H9 (cell line): ENCODE results near the gene METTL21A. TPM values are rescaled to one million over a fixed set of nuclear protein-coding genes. Genes with fewer than 3 reads are reported as not detected.

Experiments
- DNase-seq: peaks from one replicate; pipeline ENCODE4 v3.0.0-alpha.2; 2017
- H2AFZ ChIP-seq: one replicate; pipeline ENCODE4 v1.6.1; 2013; ENCODE audit warnings: mild to moderate bottlenecking, low read length, control low read depth, moderate library complexity
- H2AK5ac ChIP-seq: 2 replicates; pipeline ENCODE4 v1.6.1; 2013; ENCODE audit warnings: low read length, control low read depth, mixed read lengths; ENCODE audit not compliant: insufficient read length
- H2BK120ac ChIP-seq: one replicate; pipeline ENCODE4 v1.6.1; 2013; ENCODE audit warnings: low read depth, mild to moderate bottlenecking, low read length, control low read depth, inconsistent platforms; ENCODE audit not compliant: poor library complexity, severe bottlenecking
- H2BK12ac ChIP-seq: 2 replicates; pipeline ENCODE4 v1.6.1; 2013; ENCODE audit warnings: low read length, control low read depth, mixed read lengths, low read depth; ENCODE audit not compliant: insufficient read length
- H2BK15ac ChIP-seq: 2 replicates; pipeline ENCODE4 v1.6.1; 2013; ENCODE audit warnings: low read depth, low read length, control low read depth
- H2BK20ac ChIP-seq: one replicate; pipeline ENCODE4 v1.6.1; 2013; ENCODE audit warnings: low read depth, mild to moderate bottlenecking, low read length, control low read depth, inconsistent platforms; ENCODE audit not compliant: poor library complexity, severe bottlenecking
- H2BK5ac ChIP-seq: 2 replicates; pipeline ENCODE4 v1.6.1; 2013; ENCODE audit warnings: low read length, control low read depth, mixed read lengths; ENCODE audit not compliant: insufficient read length
- H3K14ac ChIP-seq: 2 replicates; pipeline ENCODE4 v1.6.1; 2013; ENCODE audit warnings: low read length, control low read depth; ENCODE audit not compliant: insufficient read depth
- H3K18ac ChIP-seq: 2 replicates; pipeline ENCODE4 v1.6.1; 2013; ENCODE audit warnings: low read depth, mild to moderate bottlenecking, mixed read lengths, low read length, control low read depth; ENCODE audit not compliant: insufficient read length
- H3K23ac ChIP-seq: 2 replicates; pipeline ENCODE4 v1.6.1; 2013; ENCODE audit warnings: low read length, control low read depth, mixed read lengths, low read depth; ENCODE audit not compliant: insufficient read length
- H3K23me2 ChIP-seq: 2 replicates; pipeline ENCODE4 v1.6.1; 2013; ENCODE audit warnings: low read depth, mild to moderate bottlenecking, mixed read lengths, low read length, control low read depth; ENCODE audit not compliant: insufficient read length, poor library complexity, severe bottlenecking
- H3K27ac ChIP-seq: 2 replicates; pipeline ENCODE4 v1.5.1; 2013; ENCODE audit warnings: low read length, control low read depth, mixed read lengths, low read depth; ENCODE audit not compliant: insufficient read length
- H3K27me3 ChIP-seq: 2 replicates; pipeline ENCODE4 v1.6.1; 2013; ENCODE audit warnings: low read length, control low read depth, inconsistent platforms; ENCODE audit not compliant: insufficient read depth
- H3K4ac ChIP-seq: 2 replicates; pipeline ENCODE4 v1.6.1; 2013; ENCODE audit warnings: low read depth, mild to moderate bottlenecking, control low read depth, inconsistent platforms, low read length, moderate library complexity
- H3K4me1 ChIP-seq: 2 replicates; pipeline ENCODE4 v1.6.1; 2013; ENCODE audit warnings: low read length, control low read depth, inconsistent platforms; ENCODE audit not compliant: insufficient read depth
- H3K4me2 ChIP-seq: 2 replicates; pipeline ENCODE4 v1.6.1; 2013; ENCODE audit warnings: low read length, control low read depth, mixed read lengths; ENCODE audit not compliant: insufficient read length, insufficient read depth
- H3K56ac ChIP-seq: 2 replicates; pipeline ENCODE4 v1.6.1; 2013; ENCODE audit warnings: low read depth, mild to moderate bottlenecking, mixed read lengths, low read length, control low read depth; ENCODE audit not compliant: insufficient read length
- H3K79me1 ChIP-seq: 2 replicates; pipeline ENCODE4 v1.6.1; 2013; ENCODE audit warnings: low read depth, mild to moderate bottlenecking, moderate library complexity, low read length, control low read depth, inconsistent platforms; ENCODE audit not compliant: insufficient read depth, poor library complexity, severe bottlenecking
- H3K79me2 ChIP-seq: 2 replicates; pipeline ENCODE4 v1.6.1; 2013; ENCODE audit warnings: low read length, control low read depth, inconsistent platforms; ENCODE audit not compliant: insufficient read depth
- H3K9ac ChIP-seq: 2 replicates; pipeline ENCODE4 v1.6.1; 2013; ENCODE audit warnings: low read length, control low read depth, mixed read lengths; ENCODE audit not compliant: insufficient read length; ENCODE audit errors: extremely low read depth
- H3K9me3 ChIP-seq: one replicate; pipeline ENCODE4 v1.6.1; 2013; ENCODE audit warnings: low read depth, low read length, inconsistent platforms; ENCODE audit not compliant: control insufficient read depth
- H3T11ph ChIP-seq: one replicate; pipeline ENCODE4 v1.6.1; 2013; ENCODE audit warnings: mild to moderate bottlenecking, low read length, control low read depth, inconsistent platforms
- H4K20me1 ChIP-seq: one replicate; pipeline ENCODE4 v1.6.1; 2013; ENCODE audit not compliant: control insufficient read depth, insufficient read length, insufficient read depth
- H4K5ac ChIP-seq: 2 replicates; pipeline ENCODE4 v1.6.1; 2013; ENCODE audit warnings: low read depth, mild to moderate bottlenecking, mixed read lengths, low read length, control low read depth; ENCODE audit not compliant: insufficient read length
- H4K8ac ChIP-seq: replicated peaks from 2 replicates; pipeline ENCODE4 v1.6.1; 2013; ENCODE audit warnings: low read length, control low read depth, mixed read lengths, low read depth; ENCODE audit not compliant: insufficient read length
- H4K91ac ChIP-seq: 2 replicates; pipeline ENCODE4 v1.6.1; 2013; ENCODE audit warnings: low read depth, mild to moderate bottlenecking, moderate library complexity, mixed read lengths, low read length, control low read depth; ENCODE audit not compliant: insufficient read length
- H3K27ac Mint-ChIP-seq, 3 experiments: 2 replicates in 2 of 3; 3 replicates in 1 of 3; pipeline ENCODE4 v1.8.0; 2020 to 2021; ENCODE audit warnings: mixed read lengths in 3 of 3, mild to moderate bottlenecking in 1 of 3, moderate library complexity in 1 of 3
- H3K27me3 Mint-ChIP-seq: 2 replicates; pipeline ENCODE4 v1.8.0; 2021; ENCODE audit warnings: low read depth, mild to moderate bottlenecking, moderate library complexity, mixed read lengths
- H3K36me3 Mint-ChIP-seq, 3 experiments: 2 replicates in 2 of 3; 3 replicates in 1 of 3; pipeline ENCODE4 v1.8.0; 2020 to 2021; ENCODE audit warnings: low read depth in 3 of 3, mixed read lengths in 3 of 3; ENCODE audit not compliant: insufficient read depth in 1 of 3
- H3K4me1 Mint-ChIP-seq, 2 experiments: 2 replicates each; pipeline ENCODE4 v1.8.0; 2020; ENCODE audit warnings: mixed read lengths in 2 of 2
- H3K4me3 Mint-ChIP-seq, 2 experiments: 2 replicates in 1 of 2; 3 replicates in 1 of 2; pipeline ENCODE4 v1.8.0; 2020 to 2021; ENCODE audit warnings: mild to moderate bottlenecking in 2 of 2, mixed read lengths in 2 of 2, moderate library complexity in 1 of 2
- H3K9me3 Mint-ChIP-seq, 2 experiments: 2 replicates in 1 of 2; 3 replicates in 1 of 2; pipeline ENCODE4 v1.8.0; 2020; ENCODE audit warnings: mild to moderate bottlenecking in 2 of 2, mixed read lengths in 2 of 2, moderate library complexity in 1 of 2
- WGBS: extraction: QIAGEN DNeasy Blood & Tissue Kit; methylation state at CpG from one replicate; pipeline ENCODE4 v1.1.7; 2013; ENCODE audit warnings: missing lambda C conversion rate, low lambda C conversion rate, mixed read lengths; ENCODE audit not compliant: insufficient read length; ENCODE audit errors: extremely low coverage; 5-methylcytosine and 5-hydroxymethylcytosine counted together
- total RNA-seq: library from RNA; stranded (reverse); gene quantifications from 2 replicates; pipeline ENCODE4 v1.2.1, GENCODE V29; 2021
- TF ChIP-seq, protein P1 (sequence below): fragments of 200-600 bp; sonication (generic); conservative IDR thresholded peaks from 3 replicates; pipeline ENCODE4 v1.8.0; 2021; ENCODE audit warnings: antibody characterized with exemption, mild to moderate bottlenecking

Gene METTL21A
- total RNA-seq, 1 experiment from 2014 or later = 65.9 TPM

DNA sequence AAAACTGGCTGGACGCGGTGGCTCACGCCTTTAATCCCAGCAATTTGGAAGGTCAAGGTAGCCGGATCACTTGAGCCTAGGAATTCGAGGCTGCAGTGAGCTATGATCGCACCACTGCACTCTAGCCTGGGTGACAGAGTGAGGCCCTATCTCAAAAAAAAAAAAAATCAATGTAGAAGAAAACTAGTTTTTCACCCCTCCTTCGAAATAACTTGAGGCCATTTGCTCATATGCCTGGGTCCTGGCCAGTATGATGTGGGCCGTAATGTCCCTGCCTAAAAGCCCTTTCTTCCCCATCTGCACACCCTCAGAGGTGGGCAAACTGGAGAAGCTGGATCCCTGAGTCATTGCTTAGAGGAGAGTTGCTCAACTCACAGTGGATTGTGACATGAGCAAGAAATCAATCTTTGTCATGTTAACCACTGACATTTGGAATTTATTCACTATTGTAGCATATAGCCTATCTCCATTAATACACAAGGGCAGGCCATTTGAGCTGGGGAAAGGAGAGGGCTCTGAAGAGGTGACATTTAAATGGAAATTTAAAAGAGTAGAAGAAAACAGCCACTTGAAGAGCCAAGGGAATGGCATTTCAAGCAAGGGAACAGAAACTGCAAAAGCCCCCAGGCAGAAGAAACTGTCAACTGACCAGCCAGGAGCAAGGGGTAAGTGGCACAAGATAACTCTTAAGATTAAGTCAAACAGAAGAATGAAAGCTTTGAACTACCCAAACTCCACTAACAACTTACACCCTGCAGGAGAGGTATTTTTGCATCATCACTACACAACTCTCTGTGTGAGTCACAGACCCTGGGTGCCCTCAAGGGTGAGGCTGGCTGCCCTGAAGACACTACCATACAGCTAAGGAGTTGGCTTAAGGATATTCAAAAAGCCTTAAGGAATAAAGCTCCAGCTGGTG, 7.6 kb upstream of the METTL21A start:
- Histone ChIP-seq H3K23me2 (no peaks in the 10 kb centered on the region), H2BK5ac (no peak overlapping the region), H2BK120ac (no peak overlapping the region), H3K23ac (no peak overlapping the region), H3K27me3 (no peaks in the 10 kb centered on the region), H2BK20ac (no peak overlapping the region), H3K14ac (no peak overlapping the region), H3K79me1 (no peaks in the 10 kb centered on the region), H3K56ac (no peak overlapping the region), H3T11ph (no peak overlapping the region), H3K27ac (no peak overlapping the region), H3K4me2 (no peak overlapping the region), H3K18ac (no peak overlapping the region), H4K5ac (no peak overlapping the region), H4K20me1 (no peaks in the 10 kb centered on the region), H3K4ac (no peak overlapping the region), H3K79me2 (no peaks in the 10 kb centered on the region), H2AK5ac (no peak overlapping the region), H3K9ac (no peak overlapping the region), H2AFZ (no peak overlapping the region), H3K9me3 (no peaks in the 10 kb centered on the region), H2BK15ac (no peak overlapping the region), H4K8ac (no peak overlapping the region), H2BK12ac (no peak overlapping the region), H4K91ac (no peak overlapping the region), H3K4me1 (no peaks in the 10 kb centered on the region)
- no peak overlapping the region; a peak in 1 of 7 replicates for H3K27ac Mint-ChIP-seq
- TF ChIP-seq, protein P1, sequence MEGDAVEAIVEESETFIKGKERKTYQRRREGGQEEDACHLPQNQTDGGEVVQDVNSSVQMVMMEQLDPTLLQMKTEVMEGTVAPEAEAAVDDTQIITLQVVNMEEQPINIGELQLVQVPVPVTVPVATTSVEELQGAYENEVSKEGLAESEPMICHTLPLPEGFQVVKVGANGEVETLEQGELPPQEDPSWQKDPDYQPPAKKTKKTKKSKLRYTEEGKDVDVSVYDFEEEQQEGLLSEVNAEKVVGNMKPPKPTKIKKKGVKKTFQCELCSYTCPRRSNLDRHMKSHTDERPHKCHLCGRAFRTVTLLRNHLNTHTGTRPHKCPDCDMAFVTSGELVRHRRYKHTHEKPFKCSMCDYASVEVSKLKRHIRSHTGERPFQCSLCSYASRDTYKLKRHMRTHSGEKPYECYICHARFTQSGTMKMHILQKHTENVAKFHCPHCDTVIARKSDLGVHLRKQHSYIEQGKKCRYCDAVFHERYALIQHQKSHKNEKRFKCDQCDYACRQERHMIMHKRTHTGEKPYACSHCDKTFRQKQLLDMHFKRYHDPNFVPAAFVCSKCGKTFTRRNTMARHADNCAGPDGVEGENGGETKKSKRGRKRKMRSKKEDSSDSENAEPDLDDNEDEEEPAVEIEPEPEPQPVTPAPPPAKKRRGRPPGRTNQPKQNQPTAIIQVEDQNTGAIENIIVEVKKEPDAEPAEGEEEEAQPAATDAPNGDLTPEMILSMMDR = no peak
- WGBS = no CpG with 5 or more reads among the region's 8 CpGs
- no peaks in the 10 kb centered on the region for H3K27me3 Mint-ChIP-seq
- no peaks in the 10 kb centered on the region for H3K36me3 Mint-ChIP-seq
- H3K4me1 Mint-ChIP-seq = peaks cover 4 to 17% of the 10 kb centered on the region in 2 experiments
- no peaks in the 10 kb centered on the region for H3K9me3 Mint-ChIP-seq
- DNase-seq = no peak
- H3K4me3 Mint-ChIP-seq = no peak overlapping the region
